Osteoblast (primary cell): ENCODE results near the gene GFRA1. TPM values are rescaled to one million over a fixed set of nuclear protein-coding genes. Genes with fewer than 3 reads are reported as not detected.

Experiments used
- DNase-seq: peaks from one replicate; pipeline ENCODE4 v3.0.0; 2011; ENCODE audit warnings: low spot score, mixed read lengths; ENCODE audit not compliant: insufficient read length; ENCODE audit errors: missing footprints
- H2AFZ ChIP-seq: 2 replicates; pipeline ENCODE4 v1.6.0; 2011; ENCODE audit warnings: mild to moderate bottlenecking, low read length
- H3K27ac ChIP-seq: 2 replicates; pipeline ENCODE4 v1.5.1; 2011; ENCODE audit warnings: mild to moderate bottlenecking, low read depth, low read length, moderate library complexity
- H3K27me3 ChIP-seq: 2 replicates; pipeline ENCODE4 v1.6.0; 2012; ENCODE audit warnings: mild to moderate bottlenecking, control low read depth, inconsistent platforms, low read length, moderate library complexity; ENCODE audit not compliant: insufficient read depth
- H3K36me3 ChIP-seq: 2 replicates; pipeline ENCODE4 v1.5.1; 2011; ENCODE audit warnings: mild to moderate bottlenecking, low read length, control low read depth, moderate library complexity; ENCODE audit not compliant: insufficient read depth
- H3K4me1 ChIP-seq: 2 replicates; pipeline ENCODE4 v1.5.1; 2011; ENCODE audit warnings: mild to moderate bottlenecking, low read length, control low read depth, moderate library complexity; ENCODE audit not compliant: insufficient read depth
- H3K4me2 ChIP-seq: 2 replicates; pipeline ENCODE4 v1.6.0; 2011; ENCODE audit warnings: mild to moderate bottlenecking, low read length; ENCODE audit not compliant: insufficient read depth
- H3K4me3 ChIP-seq: fragments of 200-600 bp; sonication (generic); 3 replicates; pipeline ENCODE4 v1.5.1; 2012; ENCODE audit warnings: mild to moderate bottlenecking, low read length, inconsistent platforms; ENCODE audit not compliant: insufficient read depth
- H3K79me2 ChIP-seq: 2 replicates; pipeline ENCODE4 v1.6.0; 2012; ENCODE audit warnings: mild to moderate bottlenecking, low read length, control low read depth, inconsistent platforms; ENCODE audit not compliant: insufficient read depth
- H3K9me3 ChIP-seq: 2 replicates; pipeline ENCODE4 v1.5.1; 2011; ENCODE audit warnings: low read depth, low read length, control low read depth
- H4K20me1 ChIP-seq: 2 replicates; pipeline ENCODE4 v1.6.0; 2012; ENCODE audit warnings: mild to moderate bottlenecking, low read length, control low read depth; ENCODE audit not compliant: insufficient read depth
- CTCF ChIP-seq: IDR thresholded peaks from 2 replicates; pipeline ENCODE4 v1.5.1; 2011; ENCODE audit warnings: mild to moderate bottlenecking, low read depth, low read length, moderate library complexity; ENCODE audit errors: extremely low read depth
- total RNA-seq: library from RNA; depleted of rRNA; stranded (reverse); fragments of >200 nt; gene quantifications from 2 replicates; pipeline ENCODE4 v1.2.3, GENCODE V29; 2012

Gene GFRA1
- total RNA-seq, 1 donor = 76.0 TPM

- no peaks in the 10 kb centered on the region for H3K4me1 ChIP-seq
- no peaks in the 10 kb centered on the region for H3K9me3 ChIP-seq
- H4K20me1 ChIP-seq = no peaks in the 10 kb centered on the region
- H3K27ac ChIP-seq = no peak overlapping the region
- H3K4me3 ChIP-seq = no peak overlapping the region
- no peaks in the 10 kb centered on the region for H3K36me3 ChIP-seq
- H3K79me2 ChIP-seq = no peaks in the 10 kb centered on the region
- no peaks in the 10 kb centered on the region for H3K27me3 ChIP-seq
- H2AFZ ChIP-seq = peak overlapping the region; percentile 0
- DNase-seq = no peak
- H3K4me2 ChIP-seq = no peak overlapping the region
- no peak for TF ChIP-seq CTCF
Observed at GRCh38 chr10:116254422-116255155, 18.4 kb downstream of the GFRA1 start.

- DNase-seq = no peak
- H3K36me3 ChIP-seq = no peaks in the 10 kb centered on the region
- no peak overlapping the region for H3K4me3 ChIP-seq
- no peak overlapping the region for H2AFZ ChIP-seq
- no peaks in the 10 kb centered on the region for H3K79me2 ChIP-seq
- H3K4me2 ChIP-seq = no peak overlapping the region
- no peak overlapping the region for H3K27ac ChIP-seq
- no peak for TF ChIP-seq CTCF
- H3K4me1 ChIP-seq = no peaks in the 10 kb centered on the region
- H3K27me3 ChIP-seq = no peaks in the 10 kb centered on the region
- no peaks in the 10 kb centered on the region for H3K9me3 ChIP-seq
- H4K20me1 ChIP-seq = no peaks in the 10 kb centered on the region
Observed at GRCh38 chr10:116253716-116254115, 19.3 kb downstream of the GFRA1 start.

- Histone ChIP-seq H4K20me1 (no peaks in the 10 kb centered on the region), H2AFZ (no peak overlapping the region), H3K79me2 (no peaks in the 10 kb centered on the region), H3K27me3 (no peaks in the 10 kb centered on the region), H3K4me2 (no peak overlapping the region), H3K36me3 (no peaks in the 10 kb centered on the region), H3K4me1 (no peaks in the 10 kb centered on the region), H3K4me3 (no peak overlapping the region), H3K27ac (no peak overlapping the region), H3K9me3 (no peaks in the 10 kb centered on the region)
- no peak for DNase-seq
- TF ChIP-seq CTCF = no peak
Observed at GRCh38 chr10:116251602-116252395, 21.2 kb downstream of the GFRA1 start.

GRCh38 chr10:116247691-116248090 lies 25.3 kb downstream of the GFRA1 start:
- no peak overlapping the region for H3K4me2 ChIP-seq
- H3K79me2 ChIP-seq = no peaks in the 10 kb centered on the region
- no peak overlapping the region for H3K4me3 ChIP-seq
- no peaks in the 10 kb centered on the region for H4K20me1 ChIP-seq
- no peak overlapping the region for H3K27ac ChIP-seq
- H3K27me3 ChIP-seq = no peaks in the 10 kb centered on the region
- no peak for DNase-seq
- no peak for TF ChIP-seq CTCF
- no peaks in the 10 kb centered on the region for H3K36me3 ChIP-seq
- H3K4me1 ChIP-seq = no peaks in the 10 kb centered on the region
- no peaks in the 10 kb centered on the region for H3K9me3 ChIP-seq
- no peak overlapping the region for H2AFZ ChIP-seq
